Liver (tissue), 9 donors: Measurements from ENCODE around the gene SLIT3. TPM values are rescaled to one million over a fixed set of nuclear protein-coding genes. Genes with fewer than 3 reads are reported as not detected.

Source experiments
- DNase-seq: peaks from one replicate; pipeline ENCODE4 v3.0.0-alpha.2; 2017; ENCODE audit warnings: low spot score
- H3K27ac ChIP-seq, 2 donors: one replicate each; pipeline ENCODE4 v1.7.0; 2013; ENCODE audit warnings: inconsistent platforms in 2 of 2, low read length in 2 of 2, control low read depth in 1 of 2, low read depth in 1 of 2, mild to moderate bottlenecking in 1 of 2
- H3K27me3 ChIP-seq, 4 donors: one replicate each; pipeline versions ENCODE4 v1.6.1 to v1.7.0; 2013; ENCODE audit warnings: low read length in 3 of 4, inconsistent platforms in 1 of 4, mild to moderate bottlenecking in 1 of 4, moderate library complexity in 1 of 4; ENCODE audit not compliant: control insufficient read depth in 4 of 4, insufficient read depth in 4 of 4
- H3K36me3 ChIP-seq, 4 donors: one replicate each; pipeline versions ENCODE4 v1.6.1 to v1.7.0; 2013; ENCODE audit warnings: low read length in 3 of 4, mild to moderate bottlenecking in 3 of 4, low read depth in 1 of 4, moderate library complexity in 1 of 4; ENCODE audit not compliant: control insufficient read depth in 4 of 4, insufficient read depth in 3 of 4
- H3K4me1 ChIP-seq, 4 donors: one replicate each; pipeline versions ENCODE4 v1.6.1 to v1.7.0; 2013; ENCODE audit warnings: low read length in 3 of 4, mild to moderate bottlenecking in 3 of 4, moderate library complexity in 1 of 4; ENCODE audit not compliant: control insufficient read depth in 4 of 4, insufficient read depth in 4 of 4
- H3K4me3 ChIP-seq, 3 donors: one replicate each; pipeline versions ENCODE4 v1.6.1 to v1.7.0; 2013; ENCODE audit warnings: low read length in 3 of 3, control low read depth in 1 of 3, low read depth in 1 of 3, mild to moderate bottlenecking in 1 of 3
- H3K9ac ChIP-seq, 2 donors: one replicate each; pipeline ENCODE4 v1.7.0; 2013; ENCODE audit warnings: low read length in 2 of 2, mild to moderate bottlenecking in 2 of 2, moderate library complexity in 2 of 2, control low read depth in 1 of 2, low read depth in 1 of 2
- H3K9me3 ChIP-seq, 4 donors: one replicate each; pipeline versions ENCODE4 v1.6.1 to v1.7.0; 2013; ENCODE audit warnings: low read length in 3 of 4; ENCODE audit not compliant: control insufficient read depth in 4 of 4
- EGR1 ChIP-seq, 2 donors: IDR thresholded peaks; 2 replicates each; pipeline ENCODE4 v1.6.1; 2016 to 2018; ENCODE audit warnings: antibody characterized with exemption in 2 of 2, low read depth in 2 of 2
- FOXA1 ChIP-seq: IDR thresholded peaks from 2 replicates; pipeline ENCODE4 v1.6.1; 2016; ENCODE audit warnings: antibody characterized with exemption
- FOXA2 ChIP-seq: IDR thresholded peaks from 2 replicates; pipeline ENCODE4 v1.6.1; 2016; ENCODE audit warnings: antibody characterized with exemption
- GABPA ChIP-seq, 2 donors: IDR thresholded peaks in 1 of 2; conservative IDR thresholded peaks in 1 of 2; 2 replicates each; pipeline ENCODE4 v1.6.1; 2016; ENCODE audit warnings: antibody characterized with exemption in 2 of 2, mild to moderate bottlenecking in 1 of 2, moderate library complexity in 1 of 2
- HNF4A ChIP-seq, 2 donors: conservative IDR thresholded peaks; 2 replicates each; pipeline ENCODE4 v1.6.1; 2016; ENCODE audit warnings: antibody characterized with exemption in 2 of 2, mild to moderate bottlenecking in 2 of 2
- HNF4G ChIP-seq: IDR thresholded peaks from 2 replicates; pipeline ENCODE4 v1.6.1; 2016; ENCODE audit warnings: antibody characterized with exemption
- JUND ChIP-seq, 2 donors: IDR thresholded peaks; 2 replicates each; pipeline ENCODE4 v1.6.1; 2016; ENCODE audit warnings: antibody characterized with exemption in 2 of 2
- NR2F2 ChIP-seq: IDR thresholded peaks from 2 replicates; pipeline ENCODE4 v1.6.1; 2016; ENCODE audit warnings: antibody characterized with exemption
- RAD21 ChIP-seq, 2 donors: IDR thresholded peaks; 2 replicates each; pipeline ENCODE4 v1.6.1; 2016; ENCODE audit warnings: antibody characterized with exemption in 2 of 2, mild to moderate bottlenecking in 2 of 2
- RXRA ChIP-seq, 2 donors: IDR thresholded peaks; 2 replicates each; pipeline ENCODE4 v1.6.1; 2017 to 2018; ENCODE audit warnings: antibody characterized with exemption in 2 of 2, mild to moderate bottlenecking in 1 of 2
- SP1 ChIP-seq: IDR thresholded peaks from 2 replicates; pipeline ENCODE4 v1.6.1; 2018; ENCODE audit warnings: antibody characterized with exemption, mild to moderate bottlenecking
- TAF1 ChIP-seq: conservative IDR thresholded peaks from 2 replicates; pipeline ENCODE4 v1.6.1; 2016; ENCODE audit warnings: antibody characterized with exemption, mild to moderate bottlenecking
- YY1 ChIP-seq: IDR thresholded peaks from 2 replicates; pipeline ENCODE4 v1.6.1; 2016; ENCODE audit warnings: antibody characterized with exemption, mild to moderate bottlenecking
- WGBS: extraction: QIAGEN DNeasy Blood & Tissue Kit; methylation state at CpG from one replicate; pipeline ENCODE4 v1.1.7; 2013; 5-methylcytosine and 5-hydroxymethylcytosine counted together
- polyA plus RNA-seq, 2 donors: library from polyadenylated mRNA; stranded (reverse) in 1 of 2; unstranded in 1 of 2; fragments of 200-250 nt in 1 of 2; fragments of >200 nt in 1 of 2; fragmentation: Nextera tagmentation in 1 of 2; extraction: Ambion mirVana in 1 of 2; gene quantifications; one replicate each; pipeline versions ENCODE4 v1.2.1 to v1.2.3, GENCODE V29; 2013 to 2015
- total RNA-seq, 2 donors: library from RNA; depleted of rRNA; stranded (reverse); fragments of >200 nt; gene quantifications; one replicate each; pipeline ENCODE4 v1.2.3, GENCODE V29; 2014
- TF ChIP-seq, protein P1 (sequence below): IDR thresholded peaks from 2 replicates; pipeline ENCODE4 v1.6.1; 2016; ENCODE audit warnings: antibody characterized with exemption
- TF ChIP-seq, protein P2 (sequence below): fragments of 150-350 bp; IDR thresholded peaks from 2 replicates; pipeline ENCODE4 v1.5.1; 2017; ENCODE audit warnings: improper control_type of control experiment, low read depth, low read length; ENCODE audit not compliant: missing input control
- TF ChIP-seq, protein P3 (sequence below): IDR thresholded peaks from 2 replicates; pipeline ENCODE4 v1.6.1; 2016; ENCODE audit warnings: antibody characterized with exemption
- TF ChIP-seq, protein P4 (sequence below): IDR thresholded peaks from 2 replicates; pipeline ENCODE4 v1.6.1; 2016; ENCODE audit warnings: antibody characterized with exemption
- TF ChIP-seq, protein P5 (sequence below): IDR thresholded peaks from 2 replicates; pipeline ENCODE4 v1.6.1; 2016; ENCODE audit warnings: antibody characterized with exemption, mild to moderate bottlenecking
- donor health status: healthy.
- donor health status: healthy.
- donor health status: healthy.
- donor health status: healthy.
- donor health status: healthy.

SLIT3 gene
- total and polyA plus RNA-seq, 4 donors = 0.61 to 1.3 (median 0.91) TPM

DNA sequence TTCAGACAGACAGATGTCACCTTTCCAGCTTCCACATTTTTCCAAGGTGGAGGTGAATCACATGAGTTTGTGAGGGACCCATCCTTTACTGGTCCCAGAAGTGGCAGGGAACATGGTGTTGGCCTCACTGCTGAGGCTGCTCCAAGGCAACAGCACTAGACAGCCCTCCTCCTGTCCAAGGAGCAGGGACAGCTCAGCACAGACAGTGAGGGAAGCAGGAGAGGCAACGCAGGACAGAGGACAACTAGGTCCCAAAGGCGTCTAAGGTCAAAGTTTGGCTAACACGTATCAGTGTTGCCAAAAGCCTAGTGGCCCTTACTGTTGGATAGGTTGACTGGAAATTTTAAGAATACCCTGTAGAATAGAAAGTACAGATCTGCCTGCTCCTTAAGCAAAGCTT is 470.1 kb downstream of the SLIT3 start:
- Histone ChIP-seq H3K9me3 (no peaks in the 10 kb centered on the region), H3K27ac (no peak overlapping the region), H3K4me3 (no peak overlapping the region), H3K9ac (no peak overlapping the region), H3K4me1 (no peaks in the 10 kb centered on the region), H3K36me3 (no peaks in the 10 kb centered on the region), H3K27me3 (no peaks in the 10 kb centered on the region)
- WGBS = 63% methylated on average over 3 of the region's 3 CpGs
- no peak for DNase-seq
- TF ChIP-seq NR2F2 = no peak
- no peak for TF ChIP-seq EGR1 (IDR thresholded peaks at IDR 0.05; ENCODE audit: low read depth in 2 of 2)
- TF ChIP-seq FOXA1 = no peak
- TF ChIP-seq JUND (IDR thresholded peaks at IDR 0.05) = no peak
- TF ChIP-seq, protein P1, sequence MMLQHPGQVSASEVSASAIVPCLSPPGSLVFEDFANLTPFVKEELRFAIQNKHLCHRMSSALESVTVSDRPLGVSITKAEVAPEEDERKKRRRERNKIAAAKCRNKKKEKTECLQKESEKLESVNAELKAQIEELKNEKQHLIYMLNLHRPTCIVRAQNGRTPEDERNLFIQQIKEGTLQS = no peak
- no peak for TF ChIP-seq YY1
- TF ChIP-seq RAD21 (IDR thresholded peaks at IDR 0.05) = no peak
- no peak for TF ChIP-seq HNF4G
- no peak for TF ChIP-seq HNF4A (conservative IDR thresholded peaks at IDR 0.05)
- TF ChIP-seq, protein P2, sequence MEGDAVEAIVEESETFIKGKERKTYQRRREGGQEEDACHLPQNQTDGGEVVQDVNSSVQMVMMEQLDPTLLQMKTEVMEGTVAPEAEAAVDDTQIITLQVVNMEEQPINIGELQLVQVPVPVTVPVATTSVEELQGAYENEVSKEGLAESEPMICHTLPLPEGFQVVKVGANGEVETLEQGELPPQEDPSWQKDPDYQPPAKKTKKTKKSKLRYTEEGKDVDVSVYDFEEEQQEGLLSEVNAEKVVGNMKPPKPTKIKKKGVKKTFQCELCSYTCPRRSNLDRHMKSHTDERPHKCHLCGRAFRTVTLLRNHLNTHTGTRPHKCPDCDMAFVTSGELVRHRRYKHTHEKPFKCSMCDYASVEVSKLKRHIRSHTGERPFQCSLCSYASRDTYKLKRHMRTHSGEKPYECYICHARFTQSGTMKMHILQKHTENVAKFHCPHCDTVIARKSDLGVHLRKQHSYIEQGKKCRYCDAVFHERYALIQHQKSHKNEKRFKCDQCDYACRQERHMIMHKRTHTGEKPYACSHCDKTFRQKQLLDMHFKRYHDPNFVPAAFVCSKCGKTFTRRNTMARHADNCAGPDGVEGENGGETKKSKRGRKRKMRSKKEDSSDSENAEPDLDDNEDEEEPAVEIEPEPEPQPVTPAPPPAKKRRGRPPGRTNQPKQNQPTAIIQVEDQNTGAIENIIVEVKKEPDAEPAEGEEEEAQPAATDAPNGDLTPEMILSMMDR = no peak
- TF ChIP-seq, protein P3, sequence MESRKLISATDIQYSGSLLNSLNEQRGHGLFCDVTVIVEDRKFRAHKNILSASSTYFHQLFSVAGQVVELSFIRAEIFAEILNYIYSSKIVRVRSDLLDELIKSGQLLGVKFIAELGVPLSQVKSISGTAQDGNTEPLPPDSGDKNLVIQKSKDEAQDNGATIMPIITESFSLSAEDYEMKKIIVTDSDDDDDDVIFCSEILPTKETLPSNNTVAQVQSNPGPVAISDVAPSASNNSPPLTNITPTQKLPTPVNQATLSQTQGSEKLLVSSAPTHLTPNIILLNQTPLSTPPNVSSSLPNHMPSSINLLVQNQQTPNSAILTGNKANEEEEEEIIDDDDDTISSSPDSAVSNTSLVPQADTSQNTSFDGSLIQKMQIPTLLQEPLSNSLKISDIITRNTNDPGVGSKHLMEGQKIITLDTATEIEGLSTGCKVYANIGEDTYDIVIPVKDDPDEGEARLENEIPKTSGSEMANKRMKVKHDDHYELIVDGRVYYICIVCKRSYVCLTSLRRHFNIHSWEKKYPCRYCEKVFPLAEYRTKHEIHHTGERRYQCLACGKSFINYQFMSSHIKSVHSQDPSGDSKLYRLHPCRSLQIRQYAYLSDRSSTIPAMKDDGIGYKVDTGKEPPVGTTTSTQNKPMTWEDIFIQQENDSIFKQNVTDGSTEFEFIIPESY = no peak
- TF ChIP-seq, protein P4, sequence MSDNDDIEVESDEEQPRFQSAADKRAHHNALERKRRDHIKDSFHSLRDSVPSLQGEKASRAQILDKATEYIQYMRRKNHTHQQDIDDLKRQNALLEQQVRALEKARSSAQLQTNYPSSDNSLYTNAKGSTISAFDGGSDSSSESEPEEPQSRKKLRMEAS = no peak

DNA sequence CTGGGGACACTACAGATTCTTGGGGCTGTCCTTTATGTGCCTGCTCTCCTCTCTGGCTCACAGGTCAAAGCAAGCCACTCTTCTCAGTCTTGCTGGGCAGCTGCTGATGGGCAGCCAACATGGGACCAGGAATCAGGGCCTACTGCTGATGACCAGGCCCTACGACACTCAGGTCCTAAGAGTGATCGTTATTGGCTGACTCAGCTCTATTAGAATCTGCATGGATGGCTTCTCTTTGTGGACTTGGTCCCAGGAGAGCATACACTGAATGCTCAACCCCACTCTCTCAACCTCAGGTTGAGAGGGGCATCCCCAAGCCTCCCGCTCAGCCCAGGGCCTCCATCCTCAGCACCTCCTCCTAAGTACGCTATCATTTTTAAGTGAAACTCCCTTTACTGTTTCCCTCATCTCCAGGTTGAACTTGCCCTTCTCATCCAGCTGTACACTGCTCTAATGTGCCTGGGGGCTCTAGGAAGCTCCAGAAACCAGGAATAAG is 471.0 kb downstream of the SLIT3 start:
- DNase-seq = no peak
- H3K9me3 ChIP-seq = no peaks in the 10 kb centered on the region
- no peak overlapping the region for H3K9ac ChIP-seq
- no peak for TF ChIP-seq TAF1
- TF ChIP-seq FOXA1 = no peak
- TF ChIP-seq, protein P3 = no peak
- TF ChIP-seq, protein P2 = no peak
- no peak for TF ChIP-seq HNF4A (conservative IDR thresholded peaks at IDR 0.05)
- no peak for TF ChIP-seq SP1
- TF ChIP-seq FOXA2 = no peak
- no peak for TF ChIP-seq JUND (IDR thresholded peaks at IDR 0.05)
- TF ChIP-seq RXRA (IDR thresholded peaks at IDR 0.05) = no peak
- TF ChIP-seq RAD21 (IDR thresholded peaks at IDR 0.05) = no peak
- TF ChIP-seq, protein P5, sequence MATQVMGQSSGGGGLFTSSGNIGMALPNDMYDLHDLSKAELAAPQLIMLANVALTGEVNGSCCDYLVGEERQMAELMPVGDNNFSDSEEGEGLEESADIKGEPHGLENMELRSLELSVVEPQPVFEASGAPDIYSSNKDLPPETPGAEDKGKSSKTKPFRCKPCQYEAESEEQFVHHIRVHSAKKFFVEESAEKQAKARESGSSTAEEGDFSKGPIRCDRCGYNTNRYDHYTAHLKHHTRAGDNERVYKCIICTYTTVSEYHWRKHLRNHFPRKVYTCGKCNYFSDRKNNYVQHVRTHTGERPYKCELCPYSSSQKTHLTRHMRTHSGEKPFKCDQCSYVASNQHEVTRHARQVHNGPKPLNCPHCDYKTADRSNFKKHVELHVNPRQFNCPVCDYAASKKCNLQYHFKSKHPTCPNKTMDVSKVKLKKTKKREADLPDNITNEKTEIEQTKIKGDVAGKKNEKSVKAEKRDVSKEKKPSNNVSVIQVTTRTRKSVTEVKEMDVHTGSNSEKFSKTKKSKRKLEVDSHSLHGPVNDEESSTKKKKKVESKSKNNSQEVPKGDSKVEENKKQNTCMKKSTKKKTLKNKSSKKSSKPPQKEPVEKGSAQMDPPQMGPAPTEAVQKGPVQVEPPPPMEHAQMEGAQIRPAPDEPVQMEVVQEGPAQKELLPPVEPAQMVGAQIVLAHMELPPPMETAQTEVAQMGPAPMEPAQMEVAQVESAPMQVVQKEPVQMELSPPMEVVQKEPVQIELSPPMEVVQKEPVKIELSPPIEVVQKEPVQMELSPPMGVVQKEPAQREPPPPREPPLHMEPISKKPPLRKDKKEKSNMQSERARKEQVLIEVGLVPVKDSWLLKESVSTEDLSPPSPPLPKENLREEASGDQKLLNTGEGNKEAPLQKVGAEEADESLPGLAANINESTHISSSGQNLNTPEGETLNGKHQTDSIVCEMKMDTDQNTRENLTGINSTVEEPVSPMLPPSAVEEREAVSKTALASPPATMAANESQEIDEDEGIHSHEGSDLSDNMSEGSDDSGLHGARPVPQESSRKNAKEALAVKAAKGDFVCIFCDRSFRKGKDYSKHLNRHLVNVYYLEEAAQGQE = no peak
- TF ChIP-seq EGR1 (IDR thresholded peaks at IDR 0.05; ENCODE audit: low read depth in 2 of 2) = no peak
- TF ChIP-seq, protein P4 = no peak
- no peak for TF ChIP-seq YY1
- no peak for TF ChIP-seq HNF4G
- no peak for TF ChIP-seq GABPA (IDR thresholded peaks at IDR 0.05 in 1 of 2, conservative IDR thresholded peaks at IDR 0.05 in 1 of 2)
- no peak overlapping the region for H3K4me3 ChIP-seq
- no peaks in the 10 kb centered on the region for H3K27me3 ChIP-seq
- H3K4me1 ChIP-seq = no peaks in the 10 kb centered on the region
- 97% methylated on average over 4 of the region's 4 CpGs for WGBS
- no peaks in the 10 kb centered on the region for H3K36me3 ChIP-seq
- no peak overlapping the region for H3K27ac ChIP-seq
